D721Med (cell line): ENCODE data around the gene FBLN2.

Experiments used
- DNase-seq: peaks from one replicate; pipeline ENCODE4 v3.0.0; 2011; ENCODE audit warnings: low spot score; ENCODE audit not compliant: insufficient read length
- FAIRE-seq: peaks from 2 replicates; lab custom pipeline; 2011; peaks lifted over from hg19 to GRCh38; lab: Jason Lieb, UNC
- TF ChIP-seq, protein P1 (sequence below): IDR thresholded peaks from 2 replicates; pipeline ENCODE4 v1.5.1; 2012; ENCODE audit warnings: mild to moderate bottlenecking, control low read depth; ENCODE audit not compliant: insufficient read depth; ENCODE audit errors: missing control alignments

The FBLN2 gene

DNA sequence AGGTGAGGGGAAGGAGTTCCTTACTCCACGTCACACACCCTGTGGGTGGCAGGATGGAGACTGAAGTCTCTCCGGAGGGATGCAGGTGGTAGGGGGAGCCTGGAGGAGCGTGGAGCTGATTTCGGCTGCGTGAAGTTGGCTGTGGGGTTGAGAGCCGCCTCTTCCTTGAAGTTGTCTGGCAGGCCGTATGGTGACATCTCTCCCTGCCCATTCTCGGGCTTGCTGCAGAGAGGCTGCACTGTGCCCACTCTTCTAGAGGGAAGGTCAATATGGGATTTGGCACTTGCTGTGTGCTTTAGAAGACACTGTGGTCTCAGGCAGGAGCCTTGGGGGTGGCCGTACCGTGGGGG lies 13.4 kb upstream of the FBLN2 start:
- FAIRE-seq = no peak
- DNase-seq = no peak

DNA sequence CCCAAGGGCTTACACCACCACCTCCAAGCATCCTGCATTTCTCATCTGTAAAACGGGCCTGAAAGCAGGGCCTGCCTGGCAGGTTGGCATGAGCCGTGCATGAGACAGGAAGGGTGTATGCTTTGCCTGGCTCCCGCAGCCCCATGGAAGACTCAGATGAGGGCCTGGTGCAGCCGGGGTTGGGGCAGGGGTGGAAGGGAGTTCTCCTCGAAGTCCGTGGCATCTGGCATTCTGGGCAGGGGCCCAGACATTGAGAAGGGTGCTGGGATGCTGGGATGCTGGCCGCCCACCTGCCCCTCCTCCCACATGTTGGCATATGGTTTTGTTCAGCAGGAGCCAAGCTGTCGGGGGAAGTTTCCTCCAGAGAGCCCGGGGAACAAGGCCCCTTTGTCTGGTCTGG lies 13.0 kb upstream of the FBLN2 start:
- FAIRE-seq (no peak), DNase-seq (no peak)
- TF ChIP-seq, protein P1, sequence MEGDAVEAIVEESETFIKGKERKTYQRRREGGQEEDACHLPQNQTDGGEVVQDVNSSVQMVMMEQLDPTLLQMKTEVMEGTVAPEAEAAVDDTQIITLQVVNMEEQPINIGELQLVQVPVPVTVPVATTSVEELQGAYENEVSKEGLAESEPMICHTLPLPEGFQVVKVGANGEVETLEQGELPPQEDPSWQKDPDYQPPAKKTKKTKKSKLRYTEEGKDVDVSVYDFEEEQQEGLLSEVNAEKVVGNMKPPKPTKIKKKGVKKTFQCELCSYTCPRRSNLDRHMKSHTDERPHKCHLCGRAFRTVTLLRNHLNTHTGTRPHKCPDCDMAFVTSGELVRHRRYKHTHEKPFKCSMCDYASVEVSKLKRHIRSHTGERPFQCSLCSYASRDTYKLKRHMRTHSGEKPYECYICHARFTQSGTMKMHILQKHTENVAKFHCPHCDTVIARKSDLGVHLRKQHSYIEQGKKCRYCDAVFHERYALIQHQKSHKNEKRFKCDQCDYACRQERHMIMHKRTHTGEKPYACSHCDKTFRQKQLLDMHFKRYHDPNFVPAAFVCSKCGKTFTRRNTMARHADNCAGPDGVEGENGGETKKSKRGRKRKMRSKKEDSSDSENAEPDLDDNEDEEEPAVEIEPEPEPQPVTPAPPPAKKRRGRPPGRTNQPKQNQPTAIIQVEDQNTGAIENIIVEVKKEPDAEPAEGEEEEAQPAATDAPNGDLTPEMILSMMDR = no peak

More for the DNA sequence above, 13.4 kb upstream of the FBLN2 start:
- TF ChIP-seq, protein P1 = no peak

DNA sequence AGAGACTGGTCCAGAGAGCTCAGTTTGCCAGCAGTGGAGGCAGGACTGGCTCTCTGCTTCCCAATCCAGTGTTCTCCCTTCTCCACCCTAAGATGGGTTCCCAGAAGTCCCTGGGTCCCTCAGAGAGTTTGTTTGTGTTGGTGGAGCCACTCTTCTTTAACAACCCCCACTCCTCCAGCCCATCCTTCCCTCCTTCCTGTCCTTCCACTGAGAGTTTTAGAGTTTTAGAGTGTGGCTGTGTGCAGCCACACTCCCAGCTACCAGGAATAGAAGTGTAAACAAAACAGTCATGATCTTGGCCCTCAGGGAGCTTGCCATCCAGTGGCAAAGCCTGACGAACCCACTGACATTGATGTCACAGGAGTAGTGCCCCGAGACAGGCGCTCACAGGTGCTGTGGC lies 12.5 kb upstream of the FBLN2 start:
- TF ChIP-seq, protein P1 = no peak
- no peak for FAIRE-seq
- no peak for DNase-seq

DNA sequence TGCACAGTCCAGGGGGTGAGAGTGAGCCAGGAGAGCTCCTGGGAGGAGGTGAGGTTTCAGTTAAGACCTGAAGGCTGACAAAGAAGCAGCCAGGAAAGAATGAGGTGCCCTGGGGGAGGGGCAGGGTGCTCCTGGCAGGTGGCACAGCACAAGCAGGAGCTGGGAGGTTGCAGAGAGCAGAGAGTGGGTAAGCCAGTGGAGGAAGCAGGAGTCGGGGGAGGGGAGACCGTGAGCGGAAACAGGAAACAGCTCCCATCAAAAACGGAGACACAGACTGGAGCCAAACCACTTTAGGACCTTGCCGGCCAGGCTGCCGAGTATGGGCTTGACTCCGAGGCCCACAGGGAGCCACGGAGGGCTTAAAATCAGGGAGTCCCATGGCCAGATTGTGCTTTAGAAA lies 12.1 kb upstream of the FBLN2 start:
- no peak for DNase-seq
- TF ChIP-seq, protein P1 = no peak
- no peak for FAIRE-seq

DNA sequence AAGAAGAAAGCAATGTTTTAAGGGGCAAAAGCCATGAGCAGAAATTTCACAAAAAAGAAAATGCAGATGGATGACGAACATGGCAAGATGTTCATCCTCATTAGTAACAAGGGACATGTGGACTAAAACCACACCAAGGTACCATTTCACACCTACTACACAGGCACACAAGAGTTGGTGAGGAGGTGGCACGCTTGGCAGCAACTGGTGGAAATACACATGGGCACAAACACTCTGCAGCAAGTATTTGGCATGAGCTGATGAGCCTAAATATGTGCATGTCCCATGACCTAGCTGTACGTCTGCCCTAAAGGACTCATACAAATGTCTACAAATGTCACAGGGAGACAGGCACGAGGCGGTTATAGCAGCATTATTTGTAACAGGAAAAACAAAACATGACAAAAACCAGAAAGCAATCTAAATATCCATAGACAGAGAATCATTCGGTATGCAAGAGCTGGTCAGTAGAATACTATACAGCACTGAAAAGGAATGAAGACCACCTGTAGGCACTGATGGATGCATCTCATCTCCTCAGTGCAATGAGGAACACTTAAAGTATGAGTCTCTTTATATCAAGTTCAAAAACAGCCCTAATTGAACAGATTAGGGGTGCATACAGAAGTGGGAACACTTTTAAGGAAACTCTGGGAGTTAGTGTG lies 11.5 kb upstream of the FBLN2 start:
- no peak for FAIRE-seq
- TF ChIP-seq, protein P1 = no peak
- DNase-seq = no peak

DNA sequence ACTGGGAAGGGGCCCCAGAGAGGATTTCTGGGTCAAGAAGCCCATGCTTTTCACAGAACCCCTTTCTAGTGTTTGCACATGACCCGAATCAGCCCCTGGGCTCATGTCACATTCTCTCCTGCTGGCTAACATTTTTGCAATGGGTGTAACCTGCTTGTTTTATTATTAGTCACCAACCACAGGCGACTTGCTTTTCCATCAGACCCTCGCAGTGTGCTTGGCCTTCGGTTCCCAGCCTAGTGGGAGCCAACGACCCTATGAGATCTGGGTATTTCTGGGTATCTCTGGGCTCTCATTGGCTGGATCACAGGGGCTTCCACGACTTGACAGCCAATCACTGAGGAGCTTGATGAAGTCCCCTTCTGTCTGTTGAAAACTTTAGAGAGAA lies 11.0 kb upstream of the FBLN2 start:
- DNase-seq (no peak), FAIRE-seq (no peak)
- TF ChIP-seq, protein P1 = no peak

DNA sequence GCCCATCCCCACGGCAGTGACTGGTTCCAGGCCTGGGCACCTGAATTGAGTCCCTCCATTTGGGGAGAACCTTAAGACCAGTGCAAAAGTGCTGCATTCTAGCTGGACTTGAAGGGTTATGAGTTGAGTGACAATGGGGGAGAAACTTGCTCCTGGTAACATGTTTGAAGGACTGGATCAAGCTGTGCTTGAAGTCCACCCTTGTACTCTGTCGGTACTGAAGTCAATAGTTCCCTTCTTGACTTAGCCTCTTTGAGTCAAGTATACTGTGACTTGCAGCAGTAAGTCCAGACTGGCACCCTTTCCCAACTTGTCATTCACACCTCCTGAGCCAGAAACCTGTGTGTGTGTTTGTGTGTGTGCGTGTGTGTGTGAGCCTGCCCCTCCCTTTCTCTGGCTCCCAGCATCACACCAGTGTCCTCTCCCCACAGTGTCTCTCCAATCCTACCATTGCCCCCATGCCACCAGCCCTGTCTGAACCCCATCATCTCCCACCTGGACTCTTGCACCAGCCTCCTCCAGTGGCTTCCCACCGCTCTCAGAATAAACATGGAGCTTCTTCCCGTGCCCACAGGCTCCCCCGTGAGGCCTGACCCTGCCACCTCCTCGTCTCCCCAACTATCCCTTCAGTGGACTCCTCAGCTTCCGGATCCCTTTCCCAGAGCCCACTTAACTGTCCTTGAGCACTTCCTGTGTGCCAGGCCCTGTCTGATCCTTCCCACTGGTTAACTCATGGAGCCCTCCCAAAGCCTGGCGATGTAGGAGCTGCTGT lies 10.2 kb upstream of the FBLN2 start:
- TF ChIP-seq, protein P1 = no peak

More for the DNA sequence above, 10.2 kb upstream of the FBLN2 start:
- DNase-seq (no peak), FAIRE-seq (no peak)
